HCT116 (cell line): ENCODE results near the gene PPP3R1. TPM values are rescaled to one million over a fixed set of nuclear protein-coding genes. Genes with fewer than 3 reads are reported as not detected.

ENCODE experiments used
- ATAC-seq: fragments of 200-7000 bp; cut with Tn5 transposase; 2 replicates; pipeline ENCODE4 v1.9.1; 2020; ENCODE audit warnings: mild to moderate bottlenecking, moderate library complexity
- BruUV-seq: library from RNA; stranded (reverse); fragments of 400-500 nt; replicated peaks from 2 replicates; lab custom pipeline; 2021; lab: Mats Ljungman, UMichigan
- CTCF ChIA-PET: fragments of 300-600 bp; sonication (Branson Sonifier 250); formaldehyde crosslinking; loops from one replicate; lab custom pipeline; 2021; ENCODE audit warnings: antibody characterized with exemption; lab: Charles Lee
- POLR2A ChIA-PET: fragments of 300-600, 350-600 bp; sonication (Branson Sonifier 250); formaldehyde crosslinking; loops from one replicate; lab custom pipeline; 2021; ENCODE audit warnings: antibody characterized with exemption; lab: Charles Lee
- RAD21 ChIA-PET, 2 experiments: fragments of 300-600 bp; sonication (Branson Sonifier 250); formaldehyde crosslinking; loops; one replicate each; lab custom pipeline; 2023; ENCODE audit warnings: low total read pairs in 2 of 2; ENCODE audit not compliant: uncharacterized antibody in 2 of 2, unreplicated experiment in 2 of 2, low non-redundant PET in 1 of 2; lab: Charles Lee
- DNase-seq: peaks from one replicate; pipeline ENCODE4 v3.0.0-alpha.2; 2010; ENCODE audit warnings: low read depth, low spot score
- H2AFZ ChIP-seq: fragments of 200-600 bp; shearing (Covaris generic), sonication (generic); 2 replicates; pipeline ENCODE4 v1.6.1; 2017; ENCODE audit warnings: low read depth, mixed run types, mixed read lengths, antibody characterized with exemption, low read length; ENCODE audit not compliant: poor library complexity, severe bottlenecking
- H3K27ac ChIP-seq: 2 replicates; pipeline ENCODE4 v1.5.1; 2012; ENCODE audit warnings: low read depth, low read length
- H3K27me3 ChIP-seq: fragments of 200-600 bp; sonication (generic); 2 replicates; pipeline ENCODE4 v1.6.1; 2016; ENCODE audit warnings: mixed run types, low read length, mixed read lengths; ENCODE audit not compliant: insufficient read depth
- H3K36me3 ChIP-seq, 2 experiments: fragments of 200-500 bp in 1 of 2; fragments of 200-600 bp in 1 of 2; sonication (Bioruptor generic) in 1 of 2; sonication (generic) in 1 of 2; 2 replicates each; pipeline versions ENCODE4 v1.5.1 to v1.6.1; 2014 to 2016; ENCODE audit warnings: low read length in 2 of 2, inconsistent platforms in 1 of 2, mixed read lengths in 1 of 2, mixed run types in 1 of 2; ENCODE audit not compliant: insufficient read depth in 2 of 2, control insufficient read depth in 1 of 2
- H3K4me1 ChIP-seq, 2 experiments: fragments of 200-600 bp in 1 of 2; sonication (generic) in 1 of 2; 2 replicates each; pipeline versions ENCODE4 v1.5.1 to v1.6.1; 2012 to 2017; ENCODE audit warnings: low read length in 2 of 2, inconsistent platforms in 1 of 2, mild to moderate bottlenecking in 1 of 2, mixed read lengths in 1 of 2, mixed run types in 1 of 2, moderate library complexity in 1 of 2; ENCODE audit not compliant: insufficient read depth in 2 of 2, control insufficient read depth in 1 of 2
- H3K4me2 ChIP-seq: fragments of 200-600 bp; sonication (generic); 2 replicates; pipeline ENCODE4 v1.6.1; 2017; ENCODE audit warnings: mixed run types, low read length, mixed read lengths
- H3K4me3 ChIP-seq, 2 experiments: fragments of 200-600 bp in 1 of 2; sonication (generic) in 1 of 2; replicated peaks in 1 of 2; 2 replicates each; pipeline ENCODE4 v1.5.1; 2011 to 2016; ENCODE audit warnings: low read length in 2 of 2, control low read depth in 1 of 2, low read depth in 1 of 2, mild to moderate bottlenecking in 1 of 2, mixed read lengths in 1 of 2, mixed run types in 1 of 2
- H3K79me2 ChIP-seq: fragments of 200-600 bp; sonication (generic); 2 replicates; pipeline ENCODE4 v1.6.1; 2017; ENCODE audit warnings: mild to moderate bottlenecking, mixed run types, low read length, moderate library complexity, mixed read lengths; ENCODE audit not compliant: insufficient read depth
- H3K9ac ChIP-seq: fragments of 200-600 bp; sonication (generic); 2 replicates; pipeline ENCODE4 v1.6.1; 2016; ENCODE audit warnings: low read length, mixed read lengths
- H3K9me2 ChIP-seq: fragments of 200-600 bp; sonication (generic), shearing (Covaris generic); 2 replicates; pipeline ENCODE4 v1.6.1; 2017; ENCODE audit warnings: mixed run types, mild to moderate bottlenecking, moderate library complexity; ENCODE audit not compliant: insufficient read depth
- H3K9me3 ChIP-seq, 2 experiments: fragments of 200-500 bp in 1 of 2; fragments of 200-600 bp in 1 of 2; sonication (Bioruptor generic) in 1 of 2; sonication (generic) in 1 of 2; 2 replicates each; pipeline ENCODE4 v1.6.1; 2014 to 2017; ENCODE audit warnings: low read length in 2 of 2, mixed read lengths in 2 of 2, inconsistent platforms in 1 of 2, low read depth in 1 of 2, mild to moderate bottlenecking in 1 of 2, mixed run types in 1 of 2, moderate library complexity in 1 of 2; ENCODE audit not compliant: control insufficient read depth in 1 of 2, insufficient read depth in 1 of 2
- H4K20me1 ChIP-seq: fragments of 200-600 bp; sonication (generic), shearing (Covaris generic); 2 replicates; pipeline ENCODE4 v1.6.1; 2017; ENCODE audit warnings: mixed run types, mild to moderate bottlenecking, moderate library complexity; ENCODE audit not compliant: insufficient read depth
- ATF3 ChIP-seq: IDR thresholded peaks from 2 replicates; pipeline ENCODE4 v1.6.1; 2012
- CBX3 ChIP-seq: IDR thresholded peaks from 2 replicates; pipeline ENCODE4 v1.6.1; 2012; ENCODE audit warnings: low read depth
- CTCF ChIP-seq, 3 experiments: fragments of 200-600 bp in 1 of 3; sonication (generic) in 1 of 3; IDR thresholded peaks in 2 of 3; conservative IDR thresholded peaks in 1 of 3; 2 replicates each; pipeline ENCODE4 v1.5.1; 2012 to 2017; ENCODE audit warnings: low read depth in 2 of 3, low read length in 2 of 3, antibody characterized with exemption in 1 of 3, borderline replicate concordance in 1 of 3, control low read depth in 1 of 3, mild to moderate bottlenecking in 1 of 3, mixed read lengths in 1 of 3, mixed run types in 1 of 3, moderate library complexity in 1 of 3; ENCODE audit not compliant: insufficient read depth in 1 of 3
- POLR2A ChIP-seq: IDR thresholded peaks from 2 replicates; pipeline ENCODE4 v1.7.0; 2011; ENCODE audit warnings: borderline replicate concordance; ENCODE audit not compliant: insufficient read depth, insufficient read length; ENCODE audit errors: extremely low read depth
- REST ChIP-seq: IDR thresholded peaks from 2 replicates; pipeline ENCODE4 v1.6.1; 2012; ENCODE audit warnings: low read depth
- SRF ChIP-seq: IDR thresholded peaks from 2 replicates; pipeline ENCODE4 v1.6.1; 2012; ENCODE audit warnings: low read depth
- YY1 ChIP-seq: IDR thresholded peaks from 2 replicates; pipeline ENCODE4 v1.6.1; 2011; ENCODE audit warnings: low read length, low read depth, moderate library complexity, mild to moderate bottlenecking; ENCODE audit not compliant: insufficient replicate concordance; ENCODE audit errors: extremely low read depth
- ZBTB33 ChIP-seq: IDR thresholded peaks from 2 replicates; pipeline ENCODE4 v1.6.1; 2011; ENCODE audit warnings: mild to moderate bottlenecking, low read length, moderate library complexity; ENCODE audit not compliant: insufficient replicate concordance; ENCODE audit errors: extremely low read depth
- ZFX ChIP-seq: fragments of 450-650 bp; IDR thresholded peaks from 2 replicates; pipeline ENCODE4 v1.6.1; 2017
- ZNF274 ChIP-seq: fragments of 200-500 bp; sonication (Bioruptor generic); IDR thresholded peaks from 2 replicates; pipeline ENCODE4 v1.6.1; 2014; ENCODE audit warnings: mild to moderate bottlenecking, low read depth, low read length, inconsistent platforms
- intact Hi-C: fragments of 100-400 bp; cut with micrococcal nuclease; formaldehyde crosslinking; loops from 2 replicates; pipeline ENCODE4 v1.10.0; 2022
- total RNA-seq: library from RNA; stranded (reverse); gene quantifications from one replicate; pipeline ENCODE4 v1.2.1, GENCODE V29; 2021; ENCODE audit not compliant: unreplicated experiment
- TF ChIP-seq, protein P1 (sequence below): IDR thresholded peaks from 2 replicates; pipeline ENCODE4 v1.6.1; 2012

The PPP3R1 gene
- total RNA-seq, 1 experiment from 2014 or later = 69.9 TPM

- TF ChIP-seq POLR2A (no peak), REST (no peak), SRF (no peak), YY1 (no peak), CBX3 (no peak), CTCF (IDR thresholded peaks at IDR 0.05 in 2 of 3, conservative IDR thresholded peaks at IDR 0.05 in 1 of 3; ENCODE audit: borderline replicate concordance in 1 of 3, insufficient read depth in 1 of 3, low read depth in 2 of 3, low read length in 2 of 3) (no peak), ZBTB33 (no peak), ZNF274 (no peak), ATF3 (no peak), ZFX (no peak)
- TF ChIP-seq, protein P1, sequence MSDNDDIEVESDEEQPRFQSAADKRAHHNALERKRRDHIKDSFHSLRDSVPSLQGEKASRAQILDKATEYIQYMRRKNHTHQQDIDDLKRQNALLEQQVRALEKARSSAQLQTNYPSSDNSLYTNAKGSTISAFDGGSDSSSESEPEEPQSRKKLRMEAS = no peak
- ATAC-seq = no peak
- H3K9me2 ChIP-seq = no peaks in the 10 kb centered on the region
- no peaks in the 10 kb centered on the region for H3K9me3 ChIP-seq
- no TSS peak for BruUV-seq
- ChIA-PET POLR2A (no interaction called here), CTCF (no interaction called here), RAD21 (no interaction called here)
- H3K4me2 ChIP-seq = no peak overlapping the region
- peaks cover 19 to 45% of the 10 kb centered on the region in 2 experiments for H3K36me3 ChIP-seq
- DNase-seq = no peak
- peaks cover 64% of the 10 kb centered on the region for H3K79me2 ChIP-seq
- intact Hi-C loops = no loop called here
- no peaks in the 10 kb centered on the region for H3K4me1 ChIP-seq
- H3K9ac ChIP-seq = no peak overlapping the region
- no peak overlapping the region for H3K27ac ChIP-seq
- H4K20me1 ChIP-seq = peaks cover 17% of the 10 kb centered on the region; the same call in 1 of the 2 replicates
- H2AFZ ChIP-seq = no peak overlapping the region
- H3K27me3 ChIP-seq = no peaks in the 10 kb centered on the region
- no peak overlapping the region for H3K4me3 ChIP-seq
Observed at GRCh38 chr2:68167186-68167585, 85.1 kb downstream of the PPP3R1 start.
